GM19328 (cell line): ENCODE results near the gene ARHGAP45.

Source experiments
- ATAC-seq: cut with Tn5 transposase; IDR thresholded peaks from one replicate; pipeline ENCODE4 v1.9.1; 2021; ENCODE audit warnings: mild to moderate bottlenecking, moderate library complexity; ENCODE audit not compliant: unreplicated experiment

ARHGAP45 gene

DNA sequence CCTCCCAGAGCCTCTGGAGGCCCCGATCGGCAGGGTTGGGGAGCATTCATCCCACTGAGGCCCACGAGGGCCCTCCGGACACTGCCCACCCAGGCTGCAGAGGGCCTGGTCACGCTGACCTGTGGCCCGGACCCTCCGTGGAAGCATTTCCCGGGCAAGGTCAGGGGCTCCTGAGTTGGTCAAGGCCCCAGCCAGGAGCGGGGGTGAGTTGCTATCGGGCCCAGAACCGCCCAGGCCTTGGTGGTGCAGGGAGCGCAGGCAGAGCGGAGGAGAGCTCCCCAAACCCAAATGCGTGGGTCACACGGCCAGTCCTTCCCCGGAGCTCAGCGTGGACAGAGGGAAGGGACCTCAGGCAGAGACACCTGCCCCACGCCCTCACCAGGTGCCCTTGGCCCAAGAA lies 62.6 kb downstream of the ARHGAP45 start:
- ATAC-seq: no peak

DNA sequence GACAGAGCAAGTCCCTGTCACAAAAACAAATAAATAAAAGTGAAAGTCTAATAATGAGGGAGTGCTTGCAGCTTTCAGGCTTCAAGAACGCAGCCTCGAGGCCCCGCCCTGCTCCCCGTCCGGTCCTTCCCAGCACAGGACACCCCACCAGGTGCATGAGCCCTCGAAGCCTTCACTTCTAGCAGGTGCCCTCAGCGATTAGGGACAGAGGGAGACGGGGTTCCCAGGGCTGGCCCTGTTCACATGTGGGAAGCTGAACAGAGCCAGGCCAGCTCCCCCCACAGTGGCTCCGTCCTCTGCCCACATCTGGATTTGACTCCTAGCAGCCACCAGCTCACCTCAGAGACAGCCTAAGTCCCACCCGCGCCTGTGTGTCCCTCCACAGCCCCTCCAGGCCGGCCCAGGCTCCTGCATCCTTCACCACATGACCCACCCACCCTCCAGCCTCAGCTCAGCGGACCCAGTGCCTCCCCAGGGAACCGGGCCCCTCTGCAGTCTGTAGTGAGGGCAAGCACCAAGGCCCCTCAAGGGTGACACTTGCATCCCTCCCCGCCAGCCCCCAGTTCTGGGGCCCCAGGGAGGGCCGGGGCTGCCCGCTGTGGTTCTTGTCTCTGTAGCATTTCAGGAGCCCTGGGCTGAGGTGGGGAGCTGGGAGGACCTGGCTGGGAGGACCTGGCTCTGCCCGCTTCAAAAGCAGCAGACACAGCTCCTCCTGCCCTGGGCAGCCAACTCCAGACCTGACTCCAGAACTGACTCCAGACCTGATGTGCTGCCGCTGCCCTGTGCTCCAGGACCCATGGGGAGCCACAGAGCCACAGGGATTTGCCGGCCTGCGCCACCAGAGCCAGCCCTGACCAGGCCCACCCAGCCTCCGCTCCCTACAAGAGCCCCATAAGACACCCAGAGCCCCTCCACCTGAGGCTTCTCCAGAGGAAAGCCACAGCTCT lies 64.1 kb downstream of the ARHGAP45 start:
- ATAC-seq: no peak

DNA sequence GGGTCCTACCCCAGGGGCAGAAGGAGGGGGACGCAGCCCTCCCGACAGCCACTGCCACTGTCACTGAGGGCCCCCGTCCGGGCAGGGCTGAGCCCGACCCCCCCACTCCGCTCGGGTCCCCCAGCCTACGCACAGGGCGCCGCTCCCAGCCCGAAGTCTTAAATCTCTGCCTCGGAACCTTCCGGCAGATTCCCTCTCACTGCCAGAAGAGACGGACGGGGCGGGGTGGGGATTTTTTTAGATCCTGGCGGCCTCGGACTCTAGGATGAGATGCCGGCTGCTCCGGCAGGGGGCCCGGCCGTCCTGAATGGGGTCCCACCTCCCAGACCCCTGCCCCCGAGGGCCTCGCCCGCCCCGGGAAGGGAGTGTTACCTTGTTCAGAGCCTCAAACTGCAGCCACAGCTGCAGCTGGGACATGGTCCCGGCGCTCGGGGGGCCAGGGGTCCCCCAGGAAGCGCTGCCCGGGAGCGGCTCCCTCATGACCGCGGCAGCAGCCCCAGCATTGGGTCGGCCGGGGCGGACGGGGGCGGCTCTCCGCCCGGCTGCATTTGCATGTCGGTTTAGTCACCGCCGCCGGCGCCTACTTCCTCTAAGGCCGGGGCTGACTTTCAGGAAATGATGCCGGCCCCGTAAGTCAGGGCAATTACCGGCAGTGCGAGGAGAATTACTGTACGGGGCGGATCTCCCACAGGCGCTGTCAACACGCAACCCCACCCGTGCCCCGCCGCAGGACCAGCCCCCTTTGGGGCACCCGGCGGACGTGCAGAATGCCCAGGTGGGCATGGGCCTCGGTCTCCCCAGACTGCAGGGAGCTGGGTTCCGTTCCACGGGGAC lies 65.0 kb downstream of the ARHGAP45 start:
- peak; percentile 35 for ATAC-seq

DNA sequence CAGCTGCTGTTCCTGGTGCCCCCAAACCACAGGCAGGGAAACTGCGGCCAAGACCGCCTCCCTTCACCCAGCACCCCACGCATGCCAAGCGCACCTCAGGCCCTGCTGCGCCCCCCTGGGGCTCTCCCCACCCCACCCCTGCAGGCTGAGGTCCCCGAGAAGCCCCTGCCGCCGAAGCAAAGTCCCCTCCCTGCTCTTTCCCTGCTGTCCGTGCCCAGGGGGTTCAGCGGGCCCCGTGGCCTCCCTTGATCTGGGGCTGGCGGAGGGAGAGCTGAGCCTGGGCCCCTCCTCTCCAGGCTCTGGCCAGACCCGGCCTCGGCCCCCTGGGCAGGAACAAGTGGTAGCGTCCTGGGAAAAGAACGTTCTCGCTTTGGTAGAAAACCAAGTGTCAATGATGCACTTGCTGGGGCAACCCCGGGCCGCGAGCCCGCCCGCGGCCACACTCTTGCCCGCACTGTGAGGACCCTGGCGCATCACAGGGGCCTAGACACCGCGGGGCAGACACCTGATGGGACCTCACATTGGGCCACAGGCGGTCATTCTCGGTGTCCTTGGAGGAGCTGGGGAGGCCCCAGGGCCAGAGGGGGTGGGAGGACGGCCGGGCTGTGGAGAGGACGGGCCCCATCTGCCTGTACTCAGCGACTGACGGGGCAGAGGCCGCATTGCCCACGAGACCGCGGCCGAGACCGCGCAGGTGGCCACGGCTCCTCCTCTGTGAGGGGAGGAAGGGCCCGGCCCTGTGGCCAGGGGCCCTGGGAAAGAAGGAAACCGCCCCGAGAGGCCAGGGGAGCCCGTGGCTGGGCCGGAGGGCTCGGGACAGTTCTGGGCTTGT lies 65.8 kb downstream of the ARHGAP45 start:
- no peak for ATAC-seq

DNA sequence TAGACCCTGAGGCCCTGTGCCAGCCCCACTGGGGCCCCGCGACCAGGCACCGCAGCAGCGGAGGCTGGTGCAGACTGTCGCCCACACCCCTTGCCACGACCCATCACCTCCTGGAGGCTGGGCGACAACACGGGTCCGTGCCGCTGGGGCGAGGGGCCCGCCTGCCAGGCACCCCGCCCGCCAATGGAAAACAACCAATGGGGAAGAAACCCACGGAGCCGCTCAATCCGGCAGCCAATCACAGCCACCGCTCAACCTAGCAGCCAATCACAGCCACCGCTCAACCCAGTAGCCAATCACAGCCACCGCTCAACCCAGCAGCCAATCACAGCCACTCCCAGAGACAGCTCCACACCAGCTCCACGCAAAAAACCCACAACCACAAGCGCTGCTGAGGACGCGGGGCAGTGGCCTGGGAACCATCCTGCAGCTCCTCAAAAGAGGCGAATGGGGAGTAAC lies 66.5 kb downstream of the ARHGAP45 start:
- ATAC-seq: peak; percentile 46

DNA sequence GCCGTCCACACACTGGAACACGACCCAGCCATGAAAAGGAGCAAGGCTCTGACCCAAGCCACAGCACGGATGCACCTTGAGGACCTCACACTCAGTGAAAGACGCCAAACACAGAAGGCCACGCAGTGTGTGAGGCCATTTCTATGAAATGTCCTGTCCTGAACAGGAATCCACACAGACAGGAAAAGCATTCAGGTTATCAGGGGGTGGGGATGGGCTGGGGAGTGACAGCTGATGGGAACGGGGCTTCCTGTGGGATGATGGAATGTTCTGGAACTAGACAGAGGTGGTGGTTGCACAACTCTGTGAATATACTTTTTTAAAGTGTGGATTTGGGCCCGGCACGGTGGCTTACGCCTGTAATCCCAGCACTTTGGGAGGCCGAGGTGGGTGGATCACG lies 67.5 kb downstream of the ARHGAP45 start:
- ATAC-seq: no peak

DNA sequence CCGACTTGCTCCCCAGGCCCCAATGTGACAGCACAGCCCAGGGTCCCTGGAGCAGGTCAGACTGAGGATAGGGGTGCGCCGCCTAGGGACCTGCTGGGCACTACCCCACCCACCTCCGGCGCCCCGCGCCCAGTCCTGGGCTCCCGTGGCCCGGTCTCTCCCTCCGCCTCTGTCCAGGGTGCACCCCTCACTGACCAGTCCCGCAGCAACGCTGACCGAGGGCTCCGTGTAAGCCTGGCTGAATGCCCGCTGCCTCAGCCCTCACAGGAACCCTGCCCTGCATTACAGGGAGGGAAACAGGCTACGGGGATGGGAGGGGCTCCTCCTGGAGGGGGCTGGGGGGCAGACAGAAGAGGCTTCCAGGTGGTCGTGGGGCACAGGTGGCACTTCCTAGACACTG lies 68.5 kb downstream of the ARHGAP45 start:
- no peak for ATAC-seq

DNA sequence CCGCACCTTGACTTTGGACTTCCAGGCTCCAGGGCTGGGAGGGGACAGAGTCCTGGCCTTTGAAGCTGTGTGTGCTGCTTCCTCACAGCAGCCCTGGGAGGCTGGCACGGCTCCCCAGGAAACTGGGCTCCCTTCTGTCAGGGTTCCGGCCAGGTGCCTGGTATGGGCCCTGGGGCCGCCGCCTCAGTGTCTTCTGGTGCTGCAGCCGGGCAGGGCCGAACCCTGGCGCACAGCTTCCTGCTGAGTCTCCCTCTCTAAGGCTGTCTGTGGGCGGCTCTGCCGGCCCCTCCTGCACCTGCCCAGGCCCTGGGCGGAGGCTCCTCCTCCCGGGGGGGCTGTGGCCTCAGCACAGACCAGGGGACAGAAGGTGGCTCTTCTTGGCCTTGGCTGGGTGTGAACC lies 69.2 kb downstream of the ARHGAP45 start:
- ATAC-seq: no peak
